ENCODE results near the gene PEX10.

Gene PEX10

DNA sequence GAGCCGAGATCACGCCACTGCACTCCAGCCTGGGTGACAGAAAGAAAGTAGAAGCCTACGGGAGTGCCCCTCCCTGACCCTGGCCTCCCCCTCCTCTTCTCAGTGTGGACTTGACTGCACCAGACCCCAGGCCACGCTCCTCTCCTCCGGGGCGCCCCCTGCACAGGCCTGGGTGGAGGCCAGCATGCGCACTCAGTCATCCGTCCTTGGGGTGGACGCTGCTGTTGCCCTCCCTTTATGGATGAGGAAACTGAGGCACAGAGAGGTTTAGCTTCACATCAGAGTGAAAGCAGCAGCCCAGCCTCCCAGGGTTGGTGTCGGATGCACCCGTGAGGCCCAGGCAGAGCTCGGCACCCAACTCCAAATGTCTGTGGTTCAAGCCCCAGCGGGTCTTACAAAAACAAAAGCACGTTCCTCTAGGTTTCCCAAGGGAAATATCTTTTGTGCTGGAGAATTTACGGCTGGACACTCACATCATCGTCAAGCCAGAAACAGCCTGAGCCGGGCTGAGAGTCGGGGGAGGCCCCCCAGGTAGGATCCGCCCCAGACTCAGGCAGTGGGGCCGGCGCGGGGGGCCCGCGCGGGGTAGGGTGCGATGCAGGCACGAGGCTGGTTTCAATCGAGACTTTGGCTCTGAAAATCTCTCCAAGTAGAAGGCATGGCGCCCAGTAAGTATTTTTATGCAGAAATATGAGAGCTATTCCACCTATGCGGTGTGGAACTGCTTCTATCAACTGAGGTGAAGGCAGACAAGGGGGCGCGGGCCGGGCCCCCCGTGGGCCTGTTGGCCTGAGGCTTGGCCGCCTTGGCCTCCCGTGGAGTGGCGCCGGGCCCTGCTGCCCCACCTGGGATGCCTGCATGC is 57.6 kb downstream of the PEX10 start:
- no peak for DNase-seq (ENCODE audit: low read depth in 1 of 2, low spot score in 1 of 2)
